ENCODE measurements around the gene MET.

GRCh38 chr7:116757283-116757682 lies 85.3 kb downstream of the MET start:
- TF ChIP-seq RXRA (IDR thresholded peaks at IDR 0.05; ENCODE audit: insufficient read depth, low read depth, low read length) (no peak), CEBPB (IDR thresholded peaks at IDR 0.05; ENCODE audit: low read depth, low read length) (no peak), SP4 (IDR thresholded peaks at IDR 0.05; ENCODE audit: low read length) (no peak), TAF1 (IDR thresholded peaks at IDR 0.05; ENCODE audit: low read depth, low read length) (no peak), POLR2A (IDR thresholded peaks at IDR 0.05; ENCODE audit: control extremely low read depth in 1 of 2, low read depth in 2 of 2, low read length in 2 of 2) (no peak)
